ENCODE measurements around the gene CNBP. TPM values are rescaled to one million over a fixed set of nuclear protein-coding genes. Genes with fewer than 3 reads are reported as not detected.

Gene CNBP
- total RNA-seq, 1 experiment from 2014 or later = 353 TPM

- TF ChIP-seq CTCF (IDR thresholded peaks at IDR 0.05 in 2 of 3, conservative IDR thresholded peaks at IDR 0.05 in 1 of 3; ENCODE audit: borderline replicate concordance in 1 of 3, insufficient read depth in 1 of 3, low read depth in 2 of 3, low read length in 2 of 3) (no peak), RAD21 (IDR thresholded peaks at IDR 0.05; ENCODE audit: low read depth) (no peak), EGR1 (IDR thresholded peaks at IDR 0.05; ENCODE audit: low read depth) (no peak), SRF (IDR thresholded peaks at IDR 0.05; ENCODE audit: low read depth) (no peak), ZFX (IDR thresholded peaks at IDR 0.05) (no peak), POLR2AphosphoS5 (IDR thresholded peaks at IDR 0.05; ENCODE audit: low read depth, low read length) (no peak), EZH2 (IDR thresholded peaks at IDR 0.05) (no peak), JUND (IDR thresholded peaks at IDR 0.05) (no peak)
Measured at GRCh38 chr3:129196601-129197000, 12.9 kb upstream of the CNBP start (continued).

- H3K27ac ChIP-seq (ENCODE audit: low read depth, low read length) = no peak overlapping the region
- H3K4me1 ChIP-seq (ENCODE audit: control insufficient read depth in 1 of 2, insufficient read depth in 2 of 2, low read length in 2 of 2) = peaks cover 0 to 7% of the 10 kb centered on the region in 2 experiments; a peak in 2 of 4 replicates
- no peak overlapping the region for H3K4me2 ChIP-seq (ENCODE audit: low read length)
- ATAC-seq (peak; percentile 52), DNase-seq (ENCODE audit: low read depth, low spot score) (no peak)
- H3K9ac ChIP-seq (ENCODE audit: low read length) = no peak overlapping the region
- RAD21 ChIA-PET (ENCODE audit: low non-redundant PET in 1 of 2, low total read pairs in 2 of 2, uncharacterized antibody in 2 of 2, unreplicated experiment in 2 of 2) = no interaction called here
- no peaks in the 10 kb centered on the region for H4K20me1 ChIP-seq (ENCODE audit: insufficient read depth)
- intact Hi-C loops (cut with micrococcal nuclease) = no loop called here
- H3K79me2 ChIP-seq (ENCODE audit: insufficient read depth, low read length) = no peaks in the 10 kb centered on the region
- BruUV-seq (replicated peaks) = no TSS peak
- no peaks in the 10 kb centered on the region for H3K27me3 ChIP-seq (ENCODE audit: insufficient read depth, low read length)
- CTCF ChIA-PET = no interaction called here
- H2AFZ ChIP-seq (ENCODE audit: low read depth, low read length, poor library complexity, severe bottlenecking) = no peak overlapping the region
- H3K9me3 ChIP-seq (ENCODE audit: control insufficient read depth in 1 of 2, insufficient read depth in 1 of 2, low read depth in 1 of 2, low read length in 2 of 2) = no peaks in the 10 kb centered on the region
- POLR2A ChIA-PET = interaction anchor here (1.4 to 2.2 kb wide), 3 partner anchors 10 to 16 kb away, joined by 4 to 7 read pairs (median 6); partner anchors contain the start of gene CNBP
- no peaks in the 10 kb centered on the region for H3K36me3 ChIP-seq (ENCODE audit: control insufficient read depth in 1 of 2, insufficient read depth in 2 of 2, low read length in 2 of 2)
- no peaks in the 10 kb centered on the region for H3K9me2 ChIP-seq (ENCODE audit: insufficient read depth)
- H3K4me3 ChIP-seq (replicated peaks in 1 of 2; ENCODE audit: low read depth in 1 of 2, low read length in 2 of 2) = no peak overlapping the region
- TF ChIP-seq POLR2A (IDR thresholded peaks at IDR 0.05; ENCODE audit: borderline replicate concordance, extremely low read depth, insufficient read depth, insufficient read length) (no peak), REST (IDR thresholded peaks at IDR 0.05; ENCODE audit: low read depth) (no peak), TCF7L2 (IDR thresholded peaks at IDR 0.05; ENCODE audit: borderline replicate concordance, extremely low read depth, insufficient read depth, insufficient read length) (no peak), SIN3A (IDR thresholded peaks at IDR 0.05; ENCODE audit: low read depth) (no peak), SRF (IDR thresholded peaks at IDR 0.05; ENCODE audit: low read depth) (no peak), CTCF (IDR thresholded peaks at IDR 0.05 in 2 of 3, conservative IDR thresholded peaks at IDR 0.05 in 1 of 3; ENCODE audit: borderline replicate concordance in 1 of 3, insufficient read depth in 1 of 3, low read depth in 2 of 3, low read length in 2 of 3) (no peak), CBX3 (IDR thresholded peaks at IDR 0.05; ENCODE audit: low read depth) (no peak), RAD21 (IDR thresholded peaks at IDR 0.05; ENCODE audit: low read depth) (no peak), EZH2 (IDR thresholded peaks at IDR 0.05) (no peak), SP1 (IDR thresholded peaks at IDR 0.05; ENCODE audit: low read depth) (no peak), YY1 (IDR thresholded peaks at IDR 0.05; ENCODE audit: extremely low read depth, insufficient replicate concordance, low read depth, low read length) (no peak), ZNF274 (IDR thresholded peaks at IDR 0.05; ENCODE audit: low read depth, low read length) (no peak)
Measured at GRCh38 chr3:129195731-129196256, 12.1 kb upstream of the CNBP start.
